Stomach (tissue), 4 donors: Measurements from ENCODE around the gene MASP2.
"Not testable (repeated sequence)": the region's sequence is repeated elsewhere in the genome, so short reads cannot be mapped to it uniquely, and the experiment has no call there.

Source experiments
- CTCF ChIP-seq, 7 experiments: fragments of 450-650 bp in 4 of 7; fragments of 200-600 bp in 3 of 7; sonication (generic) in 3 of 7; IDR thresholded peaks; one replicate each; pipeline ENCODE4 v1.5.1; 2016 to 2019; ENCODE audit warnings: antibody characterized with exemption in 7 of 7, control low read depth in 2 of 7, mild to moderate bottlenecking in 1 of 7
- EP300 ChIP-seq: sonication (generic); formaldehyde crosslinking; IDR thresholded peaks from one replicate; pipeline ENCODE4 v1.6.1; 2017; ENCODE audit warnings: antibody characterized with exemption
- POLR2A ChIP-seq, 4 donors: fragments of 450-650 bp; IDR thresholded peaks; one replicate each; pipeline ENCODE4 v1.6.1; 2016; ENCODE audit warnings: antibody characterized with exemption in 4 of 4, control low read depth in 2 of 4, mild to moderate bottlenecking in 1 of 4, moderate library complexity in 1 of 4
- POLR2AphosphoS5 ChIP-seq, 3 donors: sonication (generic); formaldehyde crosslinking; IDR thresholded peaks; one replicate each; pipeline ENCODE4 v1.6.1; 2016; ENCODE audit warnings: antibody characterized with exemption in 3 of 3

- not testable (repeated sequence) for TF ChIP-seq CTCF (IDR thresholded peaks at IDR 0.05); POLR2A (IDR thresholded peaks at IDR 0.05); EP300; POLR2AphosphoS5 (IDR thresholded peaks at IDR 0.05)
These were observed 57.0 kb downstream of the MASP2 start for GRCh38 chr1:10989920-10990516.
